ENCODE measurements around the gene GZMM.

GRCh38 chr19:510606-511100, 33.2 kb upstream of the GZMM start:
- TF ChIP-seq CTCF (conservative IDR thresholded peaks at IDR 0.05; ENCODE audit: low read depth in 2 of 2) (peak; percentile 93 to 98), POLR2AphosphoS5 (IDR thresholded peaks at IDR 0.05; ENCODE audit: low read depth) (no peak), JUNB (IDR thresholded peaks at IDR 0.05; ENCODE audit: unreplicated experiment) (no peak), EZH2 (IDR thresholded peaks at IDR 0.05; ENCODE audit: low read depth, unreplicated experiment) (no peak), EZH2phosphoT487 (IDR thresholded peaks at IDR 0.05; ENCODE audit: unreplicated experiment) (no peak), CREB1 (CRISPR knock-in tag; IDR thresholded peaks at IDR 0.05; ENCODE audit: low read depth) (peak; percentile 64), ETS1 (IDR thresholded peaks at IDR 0.05) (no peak), REST (IDR thresholded peaks at IDR 0.05; ENCODE audit: unreplicated experiment) (no peak), STAT1 (IDR thresholded peaks at IDR 0.05; ENCODE audit: unreplicated experiment) (no peak), NANOG (IDR thresholded peaks at IDR 0.05; ENCODE audit: borderline replicate concordance) (no peak), ZNF331 (CRISPR knock-in tag; IDR thresholded peaks at IDR 0.05; ENCODE audit: low read depth) (no peak), ZNF114 (CRISPR knock-in tag; IDR thresholded peaks at IDR 0.05) (no peak), ZNF462 (CRISPR knock-in tag; IDR thresholded peaks at IDR 0.05) (0 out of 2 replicates have a peak, but pooled peaks have one; percentile 17)

Measured in GM23338 (cell line).